ENCODE results near the gene DHTKD1. TPM values are rescaled to one million over a fixed set of nuclear protein-coding genes. Genes with fewer than 3 reads are reported as not detected.
A peak's percentile ranks its signal among the peaks of the same experiment; 100 is the strongest.

Gene DHTKD1, protein sequence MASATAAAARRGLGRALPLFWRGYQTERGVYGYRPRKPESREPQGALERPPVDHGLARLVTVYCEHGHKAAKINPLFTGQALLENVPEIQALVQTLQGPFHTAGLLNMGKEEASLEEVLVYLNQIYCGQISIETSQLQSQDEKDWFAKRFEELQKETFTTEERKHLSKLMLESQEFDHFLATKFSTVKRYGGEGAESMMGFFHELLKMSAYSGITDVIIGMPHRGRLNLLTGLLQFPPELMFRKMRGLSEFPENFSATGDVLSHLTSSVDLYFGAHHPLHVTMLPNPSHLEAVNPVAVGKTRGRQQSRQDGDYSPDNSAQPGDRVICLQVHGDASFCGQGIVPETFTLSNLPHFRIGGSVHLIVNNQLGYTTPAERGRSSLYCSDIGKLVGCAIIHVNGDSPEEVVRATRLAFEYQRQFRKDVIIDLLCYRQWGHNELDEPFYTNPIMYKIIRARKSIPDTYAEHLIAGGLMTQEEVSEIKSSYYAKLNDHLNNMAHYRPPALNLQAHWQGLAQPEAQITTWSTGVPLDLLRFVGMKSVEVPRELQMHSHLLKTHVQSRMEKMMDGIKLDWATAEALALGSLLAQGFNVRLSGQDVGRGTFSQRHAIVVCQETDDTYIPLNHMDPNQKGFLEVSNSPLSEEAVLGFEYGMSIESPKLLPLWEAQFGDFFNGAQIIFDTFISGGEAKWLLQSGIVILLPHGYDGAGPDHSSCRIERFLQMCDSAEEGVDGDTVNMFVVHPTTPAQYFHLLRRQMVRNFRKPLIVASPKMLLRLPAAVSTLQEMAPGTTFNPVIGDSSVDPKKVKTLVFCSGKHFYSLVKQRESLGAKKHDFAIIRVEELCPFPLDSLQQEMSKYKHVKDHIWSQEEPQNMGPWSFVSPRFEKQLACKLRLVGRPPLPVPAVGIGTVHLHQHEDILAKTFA
- 15.8 TPM for total RNA-seq (2021; ENCODE audit: unreplicated experiment)
- polyA plus RNA-seq (2012; ENCODE audit: insufficient read length): 13.5 TPM
- percentile 53 among the genes with signal in this experiment for Bru-seq, nascent RNA
- percentile 57 among the genes with signal in this experiment for BruChase-seq, experiment 1, labeled RNA remaining after a 2-hour chase
- percentile 65 among the genes with signal in this experiment for BruChase-seq, experiment 2, labeled RNA remaining after a 6-hour chase
- long read RNA-seq, full-length matches to known transcripts: 18 of 42 reads
- long read RNA-seq, partial matches to known transcripts: 19 of 42 reads
- long read RNA-seq, other reads (novel, unspliced or antisense): 5 of 42 reads

DNA sequence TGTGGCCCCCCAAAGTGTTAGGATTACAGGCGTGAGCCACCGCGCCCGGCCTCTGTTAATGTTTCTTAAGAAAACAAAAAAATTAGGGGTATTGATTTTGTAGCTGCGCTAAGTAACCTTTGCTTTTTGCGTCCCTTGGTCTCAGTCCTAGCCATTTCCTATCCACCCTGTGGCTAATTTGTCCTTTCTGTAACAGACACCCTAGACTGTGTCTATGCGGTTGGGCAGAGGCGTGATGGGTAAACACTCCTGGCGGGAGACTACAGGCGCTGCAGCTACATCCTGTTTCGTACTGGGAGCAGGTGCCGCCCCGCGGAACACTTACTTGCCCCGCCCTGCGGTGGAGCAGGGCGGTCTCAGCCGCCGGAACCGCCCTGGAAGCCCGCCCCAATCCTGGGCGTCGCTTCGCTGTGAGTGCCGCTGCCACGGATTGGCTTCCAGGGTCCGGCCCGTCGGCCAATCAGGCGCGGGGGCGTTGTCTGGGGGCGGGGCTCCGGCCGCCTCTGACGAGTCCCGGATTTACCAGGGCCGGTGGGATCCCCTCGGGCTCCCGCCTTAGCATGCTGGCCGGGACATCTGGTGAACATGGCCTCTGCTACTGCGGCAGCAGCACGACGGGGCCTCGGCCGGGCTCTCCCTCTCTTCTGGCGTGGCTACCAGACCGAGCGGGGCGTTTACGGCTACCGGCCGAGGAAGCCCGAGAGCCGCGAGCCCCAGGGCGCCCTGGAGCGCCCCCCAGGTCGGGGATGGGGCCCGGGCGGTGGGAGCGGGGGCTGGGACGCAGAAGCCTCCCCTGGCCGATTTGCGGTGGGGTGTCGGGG is at the start of gene DHTKD1:
Gene DHTKD1, plus strand, starts transcription at position 506 of the 821 bp plus-strand sequence. Its CDS starts 80 bp downstream, at position 586.
- Histone ChIP-seq H3K4me3 (ENCODE audit: low read depth in 2 of 2, low read length in 2 of 2) (peak within 1 kb of the TSS; percentile 74 to 76), H3K27ac (ENCODE audit: low read length) (peak within 1 kb of the TSS; percentile 82), H3K4me1 (ENCODE audit: control insufficient read depth, insufficient read depth, low read length) (no peaks in the 10 kb centered on the region), H3K27me3 (ENCODE audit: control insufficient read depth, insufficient read depth, low read length) (no peaks in the 10 kb centered on the region), H3K36me3 (ENCODE audit: control insufficient read depth, insufficient read depth, low read length) (no peaks in the 10 kb centered on the region; the same call in 1 of the 2 replicates), H3K9me3 (ENCODE audit: control insufficient read depth, insufficient read depth, low read depth, low read length) (no peaks in the 10 kb centered on the region)
- DNase-seq (ENCODE audit: low read depth, low spot score) (peak; percentile 82), ATAC-seq (peak; percentile 99)
- ChIA-PET CTCF (interaction anchor here (0.6 to 0.7 kb wide), 2 partner anchors 140 to 330 kb away, joined by 4 to 8 read pairs; no protein-coding TSS in a partner anchor), POLR2A (interaction anchor here (0.7 kb wide), 1 partner anchor 112 kb away, joined by 5 read pairs; no protein-coding TSS in a partner anchor)
- BruUV-seq (replicated peaks): no TSS peak
- in situ Hi-C loops (cut with HindIII; ENCODE audit: low pct_unique_long_range_greater_than_20kb, low sequenced_read_pairs) (no loop called here), intact Hi-C loops (cut with micrococcal nuclease; ENCODE audit: unreplicated experiment) (no loop called here)
- TF ChIP-seq POLR2AphosphoS5 (IDR thresholded peaks at IDR 0.05; ENCODE audit: low read depth, low read length): peak; percentile 77
- TF ChIP-seq REST (IDR thresholded peaks at IDR 0.05; ENCODE audit: insufficient read depth in 1 of 2, low read depth in 2 of 2, low read length in 1 of 2): no peak

- intact Hi-C loops (cut with micrococcal nuclease; ENCODE audit: unreplicated experiment) (no loop called here), in situ Hi-C loops (cut with HindIII; ENCODE audit: low pct_unique_long_range_greater_than_20kb, low sequenced_read_pairs) (no loop called here)
- POLR2A ChIA-PET: no interaction called here
- TF ChIP-seq CTCF (IDR thresholded peaks at IDR 0.05) (no peak), POLR2AphosphoS5 (IDR thresholded peaks at IDR 0.05; ENCODE audit: low read depth, low read length) (no peak), TCF7L2 (IDR thresholded peaks at IDR 0.05; ENCODE audit: low read depth, low read length) (no peak), REST (IDR thresholded peaks at IDR 0.05; ENCODE audit: insufficient read depth in 1 of 2, low read depth in 2 of 2, low read length in 1 of 2) (no peak), SIN3A (IDR thresholded peaks at IDR 0.05; ENCODE audit: borderline replicate concordance, insufficient read depth, low read depth, low read length) (no peak)
- Histone ChIP-seq H3K27me3 (ENCODE audit: control insufficient read depth, insufficient read depth, low read length) (no peaks in the 10 kb centered on the region), H3K4me3 (ENCODE audit: low read depth in 2 of 2, low read length in 2 of 2) (no peak overlapping the region), H3K4me1 (ENCODE audit: control insufficient read depth, insufficient read depth, low read length) (no peaks in the 10 kb centered on the region), H3K27ac (ENCODE audit: low read length) (no peak overlapping the region), H3K36me3 (ENCODE audit: control insufficient read depth, insufficient read depth, low read length) (no peaks in the 10 kb centered on the region; the same call in 1 of the 2 replicates), H3K9me3 (ENCODE audit: control insufficient read depth, insufficient read depth, low read depth, low read length) (no peaks in the 10 kb centered on the region)
- ATAC-seq (no peak), DNase-seq (ENCODE audit: low read depth, low spot score) (no peak)
- CTCF ChIA-PET: no interaction called here
- TSS peak; percentile 27 for BruUV-seq (replicated peaks)
These were observed 49.3 kb upstream of the DHTKD1 start for GRCh38 chr10:12019283-12019971.

Data from Panc1 (cell line).